Activated CD4-positive, alpha-beta T cell treated with anti-CD3 and anti-CD28 coated beads for 36 hours (primary cell): ENCODE results near the gene TBC1D1. TPM values are rescaled to one million over a fixed set of nuclear protein-coding genes. Genes with fewer than 3 reads are reported as not detected.

Source experiments
- ATAC-seq: fragments of 200-7000 bp; cut with Tn5 transposase; one replicate; pipeline ENCODE4 v1.10.0; 2021; ENCODE audit warnings: mild to moderate bottlenecking, moderate library complexity
- CTCF ChIA-PET: fragments of 350-600 bp; sonication (Branson Sonifier 250); formaldehyde crosslinking; loops from one replicate; lab custom pipeline; 2021; ENCODE audit warnings: antibody characterized with exemption; lab: Charles Lee
- POLR2A ChIA-PET: fragments of 350-600 bp; sonication (Branson Sonifier 250); formaldehyde crosslinking; loops from one replicate; lab custom pipeline; 2021; ENCODE audit warnings: antibody characterized with exemption, inconsistent platforms; lab: Charles Lee
- DNase-seq: peaks from one replicate; pipeline ENCODE4 v3.0.0-alpha.2; 2020
- H3K27ac Mint-ChIP-seq: one replicate; pipeline ENCODE4 v1.8.0; 2021; ENCODE audit warnings: mixed read lengths
- H3K27me3 Mint-ChIP-seq: one replicate; pipeline ENCODE4 v1.8.0; 2021; ENCODE audit warnings: mixed read lengths
- H3K36me3 Mint-ChIP-seq: one replicate; pipeline ENCODE4 v1.8.0; 2021; ENCODE audit warnings: low read depth, mixed read lengths
- H3K4me1 Mint-ChIP-seq: one replicate; pipeline ENCODE4 v1.8.0; 2021; ENCODE audit warnings: mixed read lengths
- H3K4me3 Mint-ChIP-seq: one replicate; pipeline ENCODE4 v1.8.0; 2021; ENCODE audit warnings: mild to moderate bottlenecking, moderate library complexity, mixed read lengths
- H3K9me3 Mint-ChIP-seq: one replicate; pipeline ENCODE4 v1.8.0; 2021; ENCODE audit warnings: low read depth, mixed read lengths
- intact Hi-C, 2 experiments: fragments of 100-400 bp; cut with DNase I in 1 of 2; cut with micrococcal nuclease in 1 of 2; formaldehyde crosslinking; loops; one replicate each; pipeline versions ENCODE4 v1.14.2 to v1.15.1; 2022 to 2024; cut with DNase I, micrococcal nuclease
- total RNA-seq, 2 experiments: library from RNA; stranded (reverse); gene quantifications; one replicate each; pipeline ENCODE4 v1.2.3, GENCODE V29; 2021

Gene TBC1D1
- total RNA-seq, 2 experiments from 2014 or later: 60.8 to 71.8 TPM

GRCh38 chr4:37865450-37865849 lies 25.4 kb upstream of the TBC1D1 start:
- H3K27me3 Mint-ChIP-seq: no peaks in the 10 kb centered on the region
- POLR2A ChIA-PET: no interaction called here
- H3K4me3 Mint-ChIP-seq: no peak overlapping the region
- peaks cover 34% of the 10 kb centered on the region for H3K36me3 Mint-ChIP-seq
- CTCF ChIA-PET: no interaction called here
- DNase-seq (no peak), ATAC-seq (no peak)
- H3K4me1 Mint-ChIP-seq: no peaks in the 10 kb centered on the region
- no peak overlapping the region for H3K27ac Mint-ChIP-seq
- H3K9me3 Mint-ChIP-seq: no peaks in the 10 kb centered on the region
- intact Hi-C loops: no loop called here

- Mint-ChIP-seq H3K4me3 (no peak overlapping the region), H3K9me3 (no peaks in the 10 kb centered on the region), H3K27me3 (no peaks in the 10 kb centered on the region), H3K4me1 (peaks cover 4% of the 10 kb centered on the region), H3K36me3 (peaks cover 37% of the 10 kb centered on the region), H3K27ac (no peak overlapping the region)
- no peak for DNase-seq
- intact Hi-C loops: no loop called here
- no peak for ATAC-seq
- CTCF ChIA-PET: no interaction called here
- POLR2A ChIA-PET: no interaction called here
Measured at GRCh38 chr4:37867102-37867501, 23.8 kb upstream of the TBC1D1 start.

- ATAC-seq: no peak
- peaks cover 11% of the 10 kb centered on the region for H3K4me1 Mint-ChIP-seq
- H3K27me3 Mint-ChIP-seq: no peaks in the 10 kb centered on the region
- H3K4me3 Mint-ChIP-seq: no peak overlapping the region
- no peaks in the 10 kb centered on the region for H3K9me3 Mint-ChIP-seq
- peaks cover 33% of the 10 kb centered on the region for H3K36me3 Mint-ChIP-seq
- no peak for DNase-seq
- no peak overlapping the region for H3K27ac Mint-ChIP-seq
- intact Hi-C loops: no loop called here
- CTCF ChIA-PET: interaction anchor here (0.6 kb wide), 1 partner anchor 162 kb away, joined by 3 read pairs; no protein-coding TSS in a partner anchor
- POLR2A ChIA-PET: no interaction called here
Measured at GRCh38 chr4:37868238-37868637, 22.6 kb upstream of the TBC1D1 start.

- H3K27ac Mint-ChIP-seq: no peak overlapping the region
- H3K4me1 Mint-ChIP-seq: peaks cover 14% of the 10 kb centered on the region
- intact Hi-C loops: loop anchor here in 1 of 2 experiments (10.0 kb wide), 1 partner anchor 162 kb away; no protein-coding TSS in a partner anchor
- peaks cover 20% of the 10 kb centered on the region for H3K36me3 Mint-ChIP-seq
- POLR2A ChIA-PET: no interaction called here
- CTCF ChIA-PET: no interaction called here
- no peaks in the 10 kb centered on the region for H3K27me3 Mint-ChIP-seq
- H3K9me3 Mint-ChIP-seq: no peaks in the 10 kb centered on the region
- ATAC-seq: peak; percentile 44
- H3K4me3 Mint-ChIP-seq: no peak overlapping the region
- no peak for DNase-seq
Measured at GRCh38 chr4:37872310-37872988, 18.4 kb upstream of the TBC1D1 start.

- Mint-ChIP-seq H3K4me1 (peaks cover 14% of the 10 kb centered on the region), H3K27me3 (no peaks in the 10 kb centered on the region), H3K9me3 (no peaks in the 10 kb centered on the region), H3K4me3 (no peak overlapping the region), H3K27ac (no peak overlapping the region), H3K36me3 (peaks cover 14% of the 10 kb centered on the region)
- ChIA-PET POLR2A (no interaction called here), CTCF (no interaction called here)
- peak; percentile 74 for ATAC-seq
- DNase-seq: no peak
- intact Hi-C loops: loop anchor here in 1 of 2 experiments (10.0 kb wide), 1 partner anchor 161 kb away; no protein-coding TSS in a partner anchor
Measured at GRCh38 chr4:37873386-37873785, 17.5 kb upstream of the TBC1D1 start.

- Mint-ChIP-seq H3K4me3 (no peak overlapping the region), H3K9me3 (no peaks in the 10 kb centered on the region), H3K27me3 (no peaks in the 10 kb centered on the region), H3K27ac (no peak overlapping the region), H3K36me3 (peaks cover 4% of the 10 kb centered on the region), H3K4me1 (peaks cover 14% of the 10 kb centered on the region)
- CTCF ChIA-PET: interaction anchor here (0.5 to 0.6 kb wide), 2 partner anchors 10 to 17 kb away, joined by 3 read pairs; no protein-coding TSS in a partner anchor
- DNase-seq (no peak), ATAC-seq (no peak)
- intact Hi-C loops: loop anchor here in 1 of 2 experiments (10.0 kb wide), 1 partner anchor 159 kb away; no protein-coding TSS in a partner anchor
- POLR2A ChIA-PET: no interaction called here
Measured at GRCh38 chr4:37876156-37876555, 14.7 kb upstream of the TBC1D1 start.

- no peak for ATAC-seq
- CTCF ChIA-PET: no interaction called here
- POLR2A ChIA-PET: no interaction called here
- Mint-ChIP-seq H3K36me3 (no peaks in the 10 kb centered on the region), H3K4me3 (no peak overlapping the region), H3K27me3 (peaks cover 6% of the 10 kb centered on the region), H3K27ac (no peak overlapping the region), H3K4me1 (no peaks in the 10 kb centered on the region), H3K9me3 (no peaks in the 10 kb centered on the region)
- intact Hi-C loops: loop anchor here in 1 of 2 experiments (10.0 kb wide), 1 partner anchor 155 kb away; no protein-coding TSS in a partner anchor
- DNase-seq: no peak
Measured at GRCh38 chr4:37879365-37879764, 11.5 kb upstream of the TBC1D1 start.

GRCh38 chr4:37881811-37882210 lies 9.1 kb upstream of the TBC1D1 start:
- ATAC-seq (no peak), DNase-seq (no peak)
- ChIA-PET CTCF (interaction anchor here (0.7 kb wide), 1 partner anchor 9 kb away, joined by 3 read pairs; no protein-coding TSS in a partner anchor), POLR2A (interaction anchor here (0.7 kb wide), 1 partner anchor 222 kb away, joined by 9 read pairs; no protein-coding TSS in a partner anchor)
- Mint-ChIP-seq H3K4me1 (peaks cover 5% of the 10 kb centered on the region), H3K36me3 (no peaks in the 10 kb centered on the region), H3K27ac (no peak overlapping the region), H3K4me3 (no peak overlapping the region), H3K9me3 (no peaks in the 10 kb centered on the region), H3K27me3 (peaks cover 6% of the 10 kb centered on the region)
- intact Hi-C loops: no loop called here

GRCh38 chr4:37882665-37883296 lies 8.1 kb upstream of the TBC1D1 start:
- ATAC-seq: no peak

GRCh38 chr4:37884855-37885487 lies 5.9 kb upstream of the TBC1D1 start:
- intact Hi-C loops: no loop called here
- Mint-ChIP-seq H3K9me3 (no peaks in the 10 kb centered on the region), H3K4me1 (peaks cover 5% of the 10 kb centered on the region), H3K27ac (no peak overlapping the region), H3K4me3 (no peak overlapping the region), H3K36me3 (no peaks in the 10 kb centered on the region), H3K27me3 (peaks cover 8% of the 10 kb centered on the region)
- peak; percentile 36 for ATAC-seq
- ChIA-PET CTCF (interaction anchor here (0.6 to 0.9 kb wide), 2 partner anchors 14 to 75 kb away, joined by 3 read pairs; no protein-coding TSS in a partner anchor), POLR2A (no interaction called here)
- DNase-seq: no peak

More at GRCh38 chr4:37882665-37883296, 8.1 kb upstream of the TBC1D1 start:
- ChIA-PET CTCF (interaction anchor here (0.5 kb wide), 1 partner anchor 28 kb away, joined by 3 read pairs; no protein-coding TSS in a partner anchor), POLR2A (no interaction called here)
- Mint-ChIP-seq H3K9me3 (no peaks in the 10 kb centered on the region), H3K4me1 (peaks cover 5% of the 10 kb centered on the region), H3K27ac (no peak overlapping the region), H3K36me3 (no peaks in the 10 kb centered on the region), H3K27me3 (peaks cover 6% of the 10 kb centered on the region), H3K4me3 (no peak overlapping the region)
- intact Hi-C loops: no loop called here
- DNase-seq: no peak

- Mint-ChIP-seq H3K27ac (no peak overlapping the region), H3K9me3 (no peaks in the 10 kb centered on the region), H3K4me1 (peaks cover 5% of the 10 kb centered on the region), H3K27me3 (peaks cover 9% of the 10 kb centered on the region), H3K4me3 (no peak overlapping the region), H3K36me3 (no peaks in the 10 kb centered on the region)
- no peak for ATAC-seq
- DNase-seq: no peak
- ChIA-PET CTCF (interaction anchor here (0.9 kb wide), 1 partner anchor 15 kb away, joined by 3 read pairs; no protein-coding TSS in a partner anchor), POLR2A (no interaction called here)
- intact Hi-C loops: no loop called here
Measured at GRCh38 chr4:37885496-37885895, 5.4 kb upstream of the TBC1D1 start.
